Measurements from ENCODE around the gene G3BP2. TPM values are rescaled to one million over a fixed set of nuclear protein-coding genes. Genes with fewer than 3 reads are reported as not detected.

Gene G3BP2
- total and polyA plus RNA-seq, 2 of the 13 experiments (the other 11 are each of a cell fraction or from before 2014, with no cell fraction given) = 51.7 to 179 TPM

DNA sequence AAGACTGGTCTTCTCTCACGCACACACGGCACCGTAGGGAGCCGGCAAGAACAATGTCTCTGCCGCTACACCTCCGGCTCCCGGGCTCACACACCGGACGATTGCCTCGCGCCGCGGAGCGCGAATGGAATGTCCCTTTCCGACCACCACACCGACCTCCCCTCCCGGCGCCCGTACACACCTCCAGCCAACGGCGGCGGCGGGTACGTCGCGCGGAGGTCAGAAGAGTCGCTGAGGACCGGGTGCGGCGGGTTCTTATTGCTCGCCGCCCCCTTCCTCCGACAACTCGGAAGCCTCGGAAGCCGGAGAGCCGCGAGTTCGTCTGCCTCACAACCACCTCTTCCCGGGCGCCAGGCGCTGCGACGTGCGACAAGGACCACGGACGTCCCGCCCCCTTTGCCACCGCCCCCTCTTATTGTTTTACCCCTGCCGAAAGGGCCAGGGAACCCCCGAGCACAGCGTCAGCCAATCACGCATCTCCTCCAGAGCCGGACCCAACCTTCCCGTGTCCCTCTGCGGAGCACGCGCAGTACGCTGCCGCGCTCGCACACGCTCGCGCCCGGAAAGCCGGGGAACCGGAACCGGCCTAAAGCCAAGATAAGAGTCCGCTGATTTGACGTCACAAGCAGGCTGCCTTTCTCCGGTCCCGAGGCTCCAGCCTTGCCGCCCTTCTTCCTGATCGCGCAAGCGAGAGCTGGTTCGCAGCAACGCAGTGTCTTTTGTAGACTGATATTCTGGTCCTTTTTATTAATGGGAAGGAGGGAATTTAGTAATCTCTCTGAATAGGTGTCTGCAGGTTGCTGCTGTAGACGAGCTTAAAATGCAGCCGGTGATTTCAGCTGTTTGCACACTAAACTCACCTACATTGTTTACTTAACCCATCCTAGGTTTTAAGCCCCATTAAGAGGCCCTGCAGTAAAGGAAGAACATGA is at the start of gene G3BP2 (continued):
- TF ChIP-seq GTF3A (CRISPR knock-in tag; conservative IDR thresholded peaks at IDR 0.05) (no peak), CBX1 (IDR thresholded peaks at IDR 0.05; ENCODE audit: low read depth) (no peak), TSC22D2 (CRISPR knock-in tag; IDR thresholded peaks at IDR 0.05; ENCODE audit: borderline replicate concordance) (peak; percentile 73; the same call in 1 of the 2 replicates), ZNF547 (CRISPR knock-in tag; IDR thresholded peaks at IDR 0.05) (peak; percentile 86; the same call in 1 of the 2 replicates), FLYWCH1 (CRISPR knock-in tag; IDR thresholded peaks at IDR 0.05) (no peak), ONECUT2 (CRISPR knock-in tag; IDR thresholded peaks at IDR 0.05) (no peak; the same call in 1 of the 2 replicates), ETV6 (CRISPR knock-in tag; conservative IDR thresholded peaks at IDR 0.05) (peak; percentile 39; the same call in 1 of the 2 replicates), PAX8 (CRISPR knock-in tag; IDR thresholded peaks at IDR 0.05; ENCODE audit: borderline replicate concordance) (peak; percentile 2; the same call in 1 of the 2 replicates), NFYC (CRISPR knock-in tag; IDR thresholded peaks at IDR 0.05) (peak; percentile 84), HHEX (CRISPR knock-in tag; IDR thresholded peaks at IDR 0.05) (0 out of 2 replicates have a peak, but pooled peaks have one; percentile 19), MXI1 (IDR thresholded peaks at IDR 0.05; ENCODE audit: borderline replicate concordance, low read depth, low read length) (peak; percentile 79; the same call in 1 of the 3 replicates)
- TF ChIP-seq, protein P1, sequence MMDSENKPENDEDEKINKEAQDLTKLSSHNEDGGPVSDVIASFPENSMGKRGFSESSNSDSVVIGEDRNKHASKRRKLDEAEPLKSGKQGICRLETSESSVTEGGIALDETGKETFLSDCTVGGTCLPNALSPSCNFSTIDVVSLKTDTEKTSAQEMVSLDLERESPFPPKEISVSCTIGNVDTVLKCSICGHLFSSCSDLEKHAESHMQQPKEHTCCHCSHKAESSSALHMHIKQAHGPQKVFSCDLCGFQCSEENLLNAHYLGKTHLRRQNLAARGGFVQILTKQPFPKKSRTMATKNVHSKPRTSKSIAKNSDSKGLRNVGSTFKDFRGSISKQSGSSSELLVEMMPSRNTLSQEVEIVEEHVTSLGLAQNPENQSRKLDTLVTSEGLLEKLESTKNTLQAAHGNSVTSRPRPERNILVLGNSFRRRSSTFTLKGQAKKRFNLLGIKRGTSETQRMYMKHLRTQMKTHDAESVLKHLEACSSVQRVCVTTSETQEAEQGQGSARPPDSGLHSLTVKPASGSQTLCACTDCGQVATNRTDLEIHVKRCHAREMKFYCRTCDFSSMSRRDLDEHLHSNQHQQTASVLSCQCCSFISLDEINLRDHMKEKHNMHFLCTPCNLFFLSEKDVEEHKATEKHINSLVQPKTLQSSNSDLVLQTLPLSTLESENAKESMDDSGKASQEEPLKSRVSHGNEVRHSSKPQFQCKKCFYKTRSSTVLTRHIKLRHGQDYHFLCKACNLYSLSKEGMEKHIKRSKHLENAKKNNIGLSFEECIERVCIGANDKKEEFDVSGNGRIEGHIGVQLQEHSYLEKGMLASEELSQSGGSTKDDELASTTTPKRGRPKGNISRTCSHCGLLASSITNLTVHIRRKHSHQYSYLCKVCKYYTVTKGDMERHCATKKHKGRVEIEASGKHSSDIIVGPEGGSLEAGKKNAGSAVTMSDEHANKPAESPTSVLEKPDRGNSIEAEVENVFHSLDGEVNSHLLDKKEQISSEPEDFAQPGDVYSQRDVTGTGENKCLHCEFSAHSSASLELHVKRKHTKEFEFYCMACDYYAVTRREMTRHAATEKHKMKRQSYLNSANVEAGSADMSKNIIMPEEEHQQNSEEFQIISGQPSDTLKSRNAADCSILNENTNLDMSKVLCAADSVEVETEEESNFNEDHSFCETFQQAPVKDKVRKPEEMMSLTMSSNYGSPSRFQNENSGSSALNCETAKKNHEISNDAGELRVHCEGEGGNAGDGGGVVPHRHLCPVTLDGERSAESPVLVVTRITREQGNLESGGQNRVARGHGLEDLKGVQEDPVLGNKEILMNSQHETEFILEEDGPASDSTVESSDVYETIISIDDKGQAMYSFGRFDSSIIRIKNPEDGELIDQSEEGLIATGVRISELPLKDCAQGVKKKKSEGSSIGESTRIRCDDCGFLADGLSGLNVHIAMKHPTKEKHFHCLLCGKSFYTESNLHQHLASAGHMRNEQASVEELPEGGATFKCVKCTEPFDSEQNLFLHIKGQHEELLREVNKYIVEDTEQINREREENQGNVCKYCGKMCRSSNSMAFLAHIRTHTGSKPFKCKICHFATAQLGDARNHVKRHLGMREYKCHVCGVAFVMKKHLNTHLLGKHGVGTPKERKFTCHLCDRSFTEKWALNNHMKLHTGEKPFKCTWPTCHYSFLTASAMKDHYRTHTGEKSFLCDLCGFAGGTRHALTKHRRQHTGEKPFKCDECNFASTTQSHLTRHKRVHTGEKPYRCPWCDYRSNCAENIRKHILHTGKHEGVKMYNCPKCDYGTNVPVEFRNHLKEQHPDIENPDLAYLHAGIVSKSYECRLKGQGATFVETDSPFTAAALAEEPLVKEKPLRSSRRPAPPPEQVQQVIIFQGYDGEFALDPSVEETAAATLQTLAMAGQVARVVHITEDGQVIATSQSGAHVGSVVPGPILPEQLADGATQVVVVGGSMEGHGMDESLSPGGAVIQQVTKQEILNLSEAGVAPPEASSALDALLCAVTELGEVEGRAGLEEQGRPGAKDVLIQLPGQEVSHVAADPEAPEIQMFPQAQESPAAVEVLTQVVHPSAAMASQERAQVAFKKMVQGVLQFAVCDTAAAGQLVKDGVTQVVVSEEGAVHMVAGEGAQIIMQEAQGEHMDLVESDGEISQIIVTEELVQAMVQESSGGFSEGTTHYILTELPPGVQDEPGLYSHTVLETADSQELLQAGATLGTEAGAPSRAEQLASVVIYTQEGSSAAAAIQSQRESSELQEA (CRISPR knock-in tag; IDR thresholded peaks at IDR 0.05; ENCODE audit: not compliant biosample characterization) = peak; percentile 44
- TF ChIP-seq, protein P2, sequence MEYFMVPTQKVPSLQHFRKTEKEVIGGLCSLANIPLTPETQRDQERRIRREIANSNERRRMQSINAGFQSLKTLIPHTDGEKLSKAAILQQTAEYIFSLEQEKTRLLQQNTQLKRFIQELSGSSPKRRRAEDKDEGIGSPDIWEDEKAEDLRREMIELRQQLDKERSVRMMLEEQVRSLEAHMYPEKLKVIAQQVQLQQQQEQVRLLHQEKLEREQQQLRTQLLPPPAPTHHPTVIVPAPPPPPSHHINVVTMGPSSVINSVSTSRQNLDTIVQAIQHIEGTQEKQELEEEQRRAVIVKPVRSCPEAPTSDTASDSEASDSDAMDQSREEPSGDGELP (IDR thresholded peaks at IDR 0.05; ENCODE audit: borderline replicate concordance, low read depth) = peak; percentile 54; the same call in 1 of the 2 replicates
- TF ChIP-seq, protein P3, sequence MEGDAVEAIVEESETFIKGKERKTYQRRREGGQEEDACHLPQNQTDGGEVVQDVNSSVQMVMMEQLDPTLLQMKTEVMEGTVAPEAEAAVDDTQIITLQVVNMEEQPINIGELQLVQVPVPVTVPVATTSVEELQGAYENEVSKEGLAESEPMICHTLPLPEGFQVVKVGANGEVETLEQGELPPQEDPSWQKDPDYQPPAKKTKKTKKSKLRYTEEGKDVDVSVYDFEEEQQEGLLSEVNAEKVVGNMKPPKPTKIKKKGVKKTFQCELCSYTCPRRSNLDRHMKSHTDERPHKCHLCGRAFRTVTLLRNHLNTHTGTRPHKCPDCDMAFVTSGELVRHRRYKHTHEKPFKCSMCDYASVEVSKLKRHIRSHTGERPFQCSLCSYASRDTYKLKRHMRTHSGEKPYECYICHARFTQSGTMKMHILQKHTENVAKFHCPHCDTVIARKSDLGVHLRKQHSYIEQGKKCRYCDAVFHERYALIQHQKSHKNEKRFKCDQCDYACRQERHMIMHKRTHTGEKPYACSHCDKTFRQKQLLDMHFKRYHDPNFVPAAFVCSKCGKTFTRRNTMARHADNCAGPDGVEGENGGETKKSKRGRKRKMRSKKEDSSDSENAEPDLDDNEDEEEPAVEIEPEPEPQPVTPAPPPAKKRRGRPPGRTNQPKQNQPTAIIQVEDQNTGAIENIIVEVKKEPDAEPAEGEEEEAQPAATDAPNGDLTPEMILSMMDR (CRISPR knock-in tag; IDR thresholded peaks at IDR 0.05) = no peak
- TF ChIP-seq, protein P4, sequence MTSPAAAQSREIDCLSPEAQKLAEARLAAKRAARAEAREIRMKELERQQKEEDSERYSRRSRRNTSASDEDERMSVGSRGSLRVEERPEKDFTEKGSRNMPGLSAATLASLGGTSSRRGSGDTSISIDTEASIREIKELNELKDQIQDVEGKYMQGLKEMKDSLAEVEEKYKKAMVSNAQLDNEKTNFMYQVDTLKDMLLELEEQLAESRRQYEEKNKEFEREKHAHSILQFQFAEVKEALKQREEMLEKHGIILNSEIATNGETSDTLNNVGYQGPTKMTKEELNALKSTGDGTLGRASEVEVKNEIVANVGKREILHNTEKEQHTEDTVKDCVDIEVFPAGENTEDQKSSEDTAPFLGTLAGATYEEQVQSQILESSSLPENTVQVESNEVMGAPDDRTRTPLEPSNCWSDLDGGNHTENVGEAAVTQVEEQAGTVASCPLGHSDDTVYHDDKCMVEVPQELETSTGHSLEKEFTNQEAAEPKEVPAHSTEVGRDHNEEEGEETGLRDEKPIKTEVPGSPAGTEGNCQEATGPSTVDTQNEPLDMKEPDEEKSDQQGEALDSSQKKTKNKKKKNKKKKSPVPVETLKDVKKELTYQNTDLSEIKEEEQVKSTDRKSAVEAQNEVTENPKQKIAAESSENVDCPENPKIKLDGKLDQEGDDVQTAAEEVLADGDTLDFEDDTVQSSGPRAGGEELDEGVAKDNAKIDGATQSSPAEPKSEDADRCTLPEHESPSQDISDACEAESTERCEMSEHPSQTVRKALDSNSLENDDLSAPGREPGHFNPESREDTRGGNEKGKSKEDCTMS (CRISPR knock-in tag; conservative IDR thresholded peaks at IDR 0.05) = no peak

Measured in HepG2 (cell line).